ENCODE data around the gene ZNF688. TPM values are rescaled to one million over a fixed set of nuclear protein-coding genes. Genes with fewer than 3 reads are reported as not detected.

ZNF688 gene
- total and polyA plus RNA-seq, 9 of the 15 experiments (the other 6 are each of a cell fraction or from before 2014, with no cell fraction given): 0.48 to 12.9 (median 4.5) TPM

DNA sequence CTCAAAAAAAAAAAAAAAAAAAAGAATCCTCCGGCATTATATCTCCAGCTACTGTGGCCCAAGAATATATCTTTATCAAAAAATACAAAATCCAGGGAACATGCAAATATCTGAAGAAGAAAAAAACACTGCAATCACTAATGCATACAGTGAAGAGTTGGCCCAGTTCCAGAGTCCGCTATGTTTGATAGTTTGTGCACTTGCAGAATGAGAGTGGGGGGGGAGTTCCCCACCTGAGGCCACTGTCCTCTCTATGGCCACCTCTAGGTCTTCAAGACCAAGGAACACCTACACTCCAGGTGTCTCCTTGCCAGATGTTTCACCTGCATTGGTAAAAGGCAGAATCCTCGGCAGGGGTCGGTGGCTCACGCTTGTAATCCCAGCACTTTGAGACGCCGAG, 9.9 kb upstream of the ZNF688 start (continued):
- TF ChIP-seq, protein P1, sequence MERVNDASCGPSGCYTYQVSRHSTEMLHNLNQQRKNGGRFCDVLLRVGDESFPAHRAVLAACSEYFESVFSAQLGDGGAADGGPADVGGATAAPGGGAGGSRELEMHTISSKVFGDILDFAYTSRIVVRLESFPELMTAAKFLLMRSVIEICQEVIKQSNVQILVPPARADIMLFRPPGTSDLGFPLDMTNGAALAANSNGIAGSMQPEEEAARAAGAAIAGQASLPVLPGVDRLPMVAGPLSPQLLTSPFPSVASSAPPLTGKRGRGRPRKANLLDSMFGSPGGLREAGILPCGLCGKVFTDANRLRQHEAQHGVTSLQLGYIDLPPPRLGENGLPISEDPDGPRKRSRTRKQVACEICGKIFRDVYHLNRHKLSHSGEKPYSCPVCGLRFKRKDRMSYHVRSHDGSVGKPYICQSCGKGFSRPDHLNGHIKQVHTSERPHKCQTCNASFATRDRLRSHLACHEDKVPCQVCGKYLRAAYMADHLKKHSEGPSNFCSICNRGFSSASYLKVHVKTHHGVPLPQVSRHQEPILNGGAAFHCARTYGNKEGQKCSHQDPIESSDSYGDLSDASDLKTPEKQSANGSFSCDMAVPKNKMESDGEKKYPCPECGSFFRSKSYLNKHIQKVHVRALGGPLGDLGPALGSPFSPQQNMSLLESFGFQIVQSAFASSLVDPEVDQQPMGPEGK (CRISPR knock-in tag; IDR thresholded peaks at IDR 0.05; ENCODE audit: borderline replicate concordance): no peak
- TF ChIP-seq MECOM (CRISPR knock-in tag; IDR thresholded peaks at IDR 0.05): no peak
- TF ChIP-seq NFIC (IDR thresholded peaks at IDR 0.05): peak; percentile 88
- TF ChIP-seq TAL1 (IDR thresholded peaks at IDR 0.05): no peak
- TF ChIP-seq TRIM28 (IDR thresholded peaks at IDR 0.05): no peak
- no peak for TF ChIP-seq DACH1 (IDR thresholded peaks at IDR 0.05; ENCODE audit: partially characterized antibody)
- TF ChIP-seq, protein P2, sequence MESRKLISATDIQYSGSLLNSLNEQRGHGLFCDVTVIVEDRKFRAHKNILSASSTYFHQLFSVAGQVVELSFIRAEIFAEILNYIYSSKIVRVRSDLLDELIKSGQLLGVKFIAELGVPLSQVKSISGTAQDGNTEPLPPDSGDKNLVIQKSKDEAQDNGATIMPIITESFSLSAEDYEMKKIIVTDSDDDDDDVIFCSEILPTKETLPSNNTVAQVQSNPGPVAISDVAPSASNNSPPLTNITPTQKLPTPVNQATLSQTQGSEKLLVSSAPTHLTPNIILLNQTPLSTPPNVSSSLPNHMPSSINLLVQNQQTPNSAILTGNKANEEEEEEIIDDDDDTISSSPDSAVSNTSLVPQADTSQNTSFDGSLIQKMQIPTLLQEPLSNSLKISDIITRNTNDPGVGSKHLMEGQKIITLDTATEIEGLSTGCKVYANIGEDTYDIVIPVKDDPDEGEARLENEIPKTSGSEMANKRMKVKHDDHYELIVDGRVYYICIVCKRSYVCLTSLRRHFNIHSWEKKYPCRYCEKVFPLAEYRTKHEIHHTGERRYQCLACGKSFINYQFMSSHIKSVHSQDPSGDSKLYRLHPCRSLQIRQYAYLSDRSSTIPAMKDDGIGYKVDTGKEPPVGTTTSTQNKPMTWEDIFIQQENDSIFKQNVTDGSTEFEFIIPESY (CRISPR knock-in tag; IDR thresholded peaks at IDR 0.05): peak; percentile 82
- TF ChIP-seq, protein P3, sequence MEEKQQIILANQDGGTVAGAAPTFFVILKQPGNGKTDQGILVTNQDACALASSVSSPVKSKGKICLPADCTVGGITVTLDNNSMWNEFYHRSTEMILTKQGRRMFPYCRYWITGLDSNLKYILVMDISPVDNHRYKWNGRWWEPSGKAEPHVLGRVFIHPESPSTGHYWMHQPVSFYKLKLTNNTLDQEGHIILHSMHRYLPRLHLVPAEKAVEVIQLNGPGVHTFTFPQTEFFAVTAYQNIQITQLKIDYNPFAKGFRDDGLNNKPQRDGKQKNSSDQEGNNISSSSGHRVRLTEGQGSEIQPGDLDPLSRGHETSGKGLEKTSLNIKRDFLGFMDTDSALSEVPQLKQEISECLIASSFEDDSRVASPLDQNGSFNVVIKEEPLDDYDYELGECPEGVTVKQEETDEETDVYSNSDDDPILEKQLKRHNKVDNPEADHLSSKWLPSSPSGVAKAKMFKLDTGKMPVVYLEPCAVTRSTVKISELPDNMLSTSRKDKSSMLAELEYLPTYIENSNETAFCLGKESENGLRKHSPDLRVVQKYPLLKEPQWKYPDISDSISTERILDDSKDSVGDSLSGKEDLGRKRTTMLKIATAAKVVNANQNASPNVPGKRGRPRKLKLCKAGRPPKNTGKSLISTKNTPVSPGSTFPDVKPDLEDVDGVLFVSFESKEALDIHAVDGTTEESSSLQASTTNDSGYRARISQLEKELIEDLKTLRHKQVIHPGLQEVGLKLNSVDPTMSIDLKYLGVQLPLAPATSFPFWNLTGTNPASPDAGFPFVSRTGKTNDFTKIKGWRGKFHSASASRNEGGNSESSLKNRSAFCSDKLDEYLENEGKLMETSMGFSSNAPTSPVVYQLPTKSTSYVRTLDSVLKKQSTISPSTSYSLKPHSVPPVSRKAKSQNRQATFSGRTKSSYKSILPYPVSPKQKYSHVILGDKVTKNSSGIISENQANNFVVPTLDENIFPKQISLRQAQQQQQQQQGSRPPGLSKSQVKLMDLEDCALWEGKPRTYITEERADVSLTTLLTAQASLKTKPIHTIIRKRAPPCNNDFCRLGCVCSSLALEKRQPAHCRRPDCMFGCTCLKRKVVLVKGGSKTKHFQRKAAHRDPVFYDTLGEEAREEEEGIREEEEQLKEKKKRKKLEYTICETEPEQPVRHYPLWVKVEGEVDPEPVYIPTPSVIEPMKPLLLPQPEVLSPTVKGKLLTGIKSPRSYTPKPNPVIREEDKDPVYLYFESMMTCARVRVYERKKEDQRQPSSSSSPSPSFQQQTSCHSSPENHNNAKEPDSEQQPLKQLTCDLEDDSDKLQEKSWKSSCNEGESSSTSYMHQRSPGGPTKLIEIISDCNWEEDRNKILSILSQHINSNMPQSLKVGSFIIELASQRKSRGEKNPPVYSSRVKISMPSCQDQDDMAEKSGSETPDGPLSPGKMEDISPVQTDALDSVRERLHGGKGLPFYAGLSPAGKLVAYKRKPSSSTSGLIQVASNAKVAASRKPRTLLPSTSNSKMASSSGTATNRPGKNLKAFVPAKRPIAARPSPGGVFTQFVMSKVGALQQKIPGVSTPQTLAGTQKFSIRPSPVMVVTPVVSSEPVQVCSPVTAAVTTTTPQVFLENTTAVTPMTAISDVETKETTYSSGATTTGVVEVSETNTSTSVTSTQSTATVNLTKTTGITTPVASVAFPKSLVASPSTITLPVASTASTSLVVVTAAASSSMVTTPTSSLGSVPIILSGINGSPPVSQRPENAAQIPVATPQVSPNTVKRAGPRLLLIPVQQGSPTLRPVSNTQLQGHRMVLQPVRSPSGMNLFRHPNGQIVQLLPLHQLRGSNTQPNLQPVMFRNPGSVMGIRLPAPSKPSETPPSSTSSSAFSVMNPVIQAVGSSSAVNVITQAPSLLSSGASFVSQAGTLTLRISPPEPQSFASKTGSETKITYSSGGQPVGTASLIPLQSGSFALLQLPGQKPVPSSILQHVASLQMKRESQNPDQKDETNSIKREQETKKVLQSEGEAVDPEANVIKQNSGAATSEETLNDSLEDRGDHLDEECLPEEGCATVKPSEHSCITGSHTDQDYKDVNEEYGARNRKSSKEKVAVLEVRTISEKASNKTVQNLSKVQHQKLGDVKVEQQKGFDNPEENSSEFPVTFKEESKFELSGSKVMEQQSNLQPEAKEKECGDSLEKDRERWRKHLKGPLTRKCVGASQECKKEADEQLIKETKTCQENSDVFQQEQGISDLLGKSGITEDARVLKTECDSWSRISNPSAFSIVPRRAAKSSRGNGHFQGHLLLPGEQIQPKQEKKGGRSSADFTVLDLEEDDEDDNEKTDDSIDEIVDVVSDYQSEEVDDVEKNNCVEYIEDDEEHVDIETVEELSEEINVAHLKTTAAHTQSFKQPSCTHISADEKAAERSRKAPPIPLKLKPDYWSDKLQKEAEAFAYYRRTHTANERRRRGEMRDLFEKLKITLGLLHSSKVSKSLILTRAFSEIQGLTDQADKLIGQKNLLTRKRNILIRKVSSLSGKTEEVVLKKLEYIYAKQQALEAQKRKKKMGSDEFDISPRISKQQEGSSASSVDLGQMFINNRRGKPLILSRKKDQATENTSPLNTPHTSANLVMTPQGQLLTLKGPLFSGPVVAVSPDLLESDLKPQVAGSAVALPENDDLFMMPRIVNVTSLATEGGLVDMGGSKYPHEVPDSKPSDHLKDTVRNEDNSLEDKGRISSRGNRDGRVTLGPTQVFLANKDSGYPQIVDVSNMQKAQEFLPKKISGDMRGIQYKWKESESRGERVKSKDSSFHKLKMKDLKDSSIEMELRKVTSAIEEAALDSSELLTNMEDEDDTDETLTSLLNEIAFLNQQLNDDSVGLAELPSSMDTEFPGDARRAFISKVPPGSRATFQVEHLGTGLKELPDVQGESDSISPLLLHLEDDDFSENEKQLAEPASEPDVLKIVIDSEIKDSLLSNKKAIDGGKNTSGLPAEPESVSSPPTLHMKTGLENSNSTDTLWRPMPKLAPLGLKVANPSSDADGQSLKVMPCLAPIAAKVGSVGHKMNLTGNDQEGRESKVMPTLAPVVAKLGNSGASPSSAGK (IDR thresholded peaks at IDR 0.05): no peak
- TF ChIP-seq ZNF121 (CRISPR knock-in tag; conservative IDR thresholded peaks at IDR 0.05): no peak
